WERI-Rb-1 (cell line): ENCODE results near the gene CGB2.
A peak's percentile ranks its signal among the peaks of the same experiment; 100 is the strongest.

ENCODE experiments used
- DNase-seq: peaks from one replicate; pipeline ENCODE4 v3.0.0-alpha.2; 2020
- H3K27ac ChIP-seq: fragments of 250-450 bp; sonication (Bioruptor Pico); 2 replicates; pipeline ENCODE4 v1.5.1; 2020; ENCODE audit warnings: mild to moderate bottlenecking, moderate library complexity
- H3K27me3 ChIP-seq: fragments of 250-450 bp; sonication (Bioruptor Pico); 2 replicates; pipeline ENCODE4 v1.5.1; 2021; ENCODE audit warnings: mild to moderate bottlenecking, low read depth, moderate library complexity; ENCODE audit not compliant: insufficient read depth, severe bottlenecking
- H3K36me3 ChIP-seq: fragments of 250-450 bp; sonication (Bioruptor Pico); 2 replicates; pipeline ENCODE4 v1.5.1; 2020; ENCODE audit warnings: mild to moderate bottlenecking, moderate library complexity
- H3K4me3 ChIP-seq: 2 replicates; pipeline ENCODE4 v1.5.1; 2011; ENCODE audit warnings: low read depth, mild to moderate bottlenecking, control low read depth, low read length
- H3K9me3 ChIP-seq: fragments of 250-450 bp; sonication (Bioruptor Pico); 2 replicates; pipeline ENCODE4 v1.5.1; 2021; ENCODE audit warnings: mild to moderate bottlenecking, moderate library complexity; ENCODE audit not compliant: severe bottlenecking
- TF ChIP-seq, protein P1 (sequence below): IDR thresholded peaks from 2 replicates; pipeline ENCODE4 v1.5.1; 2011; ENCODE audit warnings: low read depth, mild to moderate bottlenecking, control low read depth, inconsistent platforms, low read length

The CGB2 gene

DNA sequence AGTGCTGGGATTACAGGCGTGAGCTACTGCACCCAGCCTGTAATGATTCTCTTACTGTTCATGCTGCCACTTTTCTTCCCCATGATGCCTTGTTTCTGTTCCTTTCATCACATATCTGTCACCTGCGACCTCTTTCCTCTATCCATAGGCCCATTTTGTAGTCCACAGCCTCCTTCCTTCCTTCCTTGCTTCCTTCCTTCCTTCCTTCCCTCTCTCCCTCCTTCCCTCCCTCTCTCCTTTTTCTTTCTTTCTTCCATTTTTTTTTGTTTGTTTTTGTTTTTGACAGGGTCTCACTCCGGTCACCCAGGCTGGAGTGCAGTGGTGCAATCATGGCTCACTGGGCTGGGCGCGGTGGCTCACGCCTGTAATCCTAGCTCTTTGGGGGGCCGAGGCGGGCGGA is 42.8 kb upstream of the CGB2 start:
- TF ChIP-seq, protein P1, sequence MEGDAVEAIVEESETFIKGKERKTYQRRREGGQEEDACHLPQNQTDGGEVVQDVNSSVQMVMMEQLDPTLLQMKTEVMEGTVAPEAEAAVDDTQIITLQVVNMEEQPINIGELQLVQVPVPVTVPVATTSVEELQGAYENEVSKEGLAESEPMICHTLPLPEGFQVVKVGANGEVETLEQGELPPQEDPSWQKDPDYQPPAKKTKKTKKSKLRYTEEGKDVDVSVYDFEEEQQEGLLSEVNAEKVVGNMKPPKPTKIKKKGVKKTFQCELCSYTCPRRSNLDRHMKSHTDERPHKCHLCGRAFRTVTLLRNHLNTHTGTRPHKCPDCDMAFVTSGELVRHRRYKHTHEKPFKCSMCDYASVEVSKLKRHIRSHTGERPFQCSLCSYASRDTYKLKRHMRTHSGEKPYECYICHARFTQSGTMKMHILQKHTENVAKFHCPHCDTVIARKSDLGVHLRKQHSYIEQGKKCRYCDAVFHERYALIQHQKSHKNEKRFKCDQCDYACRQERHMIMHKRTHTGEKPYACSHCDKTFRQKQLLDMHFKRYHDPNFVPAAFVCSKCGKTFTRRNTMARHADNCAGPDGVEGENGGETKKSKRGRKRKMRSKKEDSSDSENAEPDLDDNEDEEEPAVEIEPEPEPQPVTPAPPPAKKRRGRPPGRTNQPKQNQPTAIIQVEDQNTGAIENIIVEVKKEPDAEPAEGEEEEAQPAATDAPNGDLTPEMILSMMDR: no peak
- Histone ChIP-seq H3K27me3 (no peaks in the 10 kb centered on the region), H3K27ac (no peak overlapping the region; the same call in 1 of the 2 replicates), H3K9me3 (no peaks in the 10 kb centered on the region), H3K4me3 (no peak overlapping the region), H3K36me3 (peaks cover 37% of the 10 kb centered on the region)
- DNase-seq: no peak

DNA sequence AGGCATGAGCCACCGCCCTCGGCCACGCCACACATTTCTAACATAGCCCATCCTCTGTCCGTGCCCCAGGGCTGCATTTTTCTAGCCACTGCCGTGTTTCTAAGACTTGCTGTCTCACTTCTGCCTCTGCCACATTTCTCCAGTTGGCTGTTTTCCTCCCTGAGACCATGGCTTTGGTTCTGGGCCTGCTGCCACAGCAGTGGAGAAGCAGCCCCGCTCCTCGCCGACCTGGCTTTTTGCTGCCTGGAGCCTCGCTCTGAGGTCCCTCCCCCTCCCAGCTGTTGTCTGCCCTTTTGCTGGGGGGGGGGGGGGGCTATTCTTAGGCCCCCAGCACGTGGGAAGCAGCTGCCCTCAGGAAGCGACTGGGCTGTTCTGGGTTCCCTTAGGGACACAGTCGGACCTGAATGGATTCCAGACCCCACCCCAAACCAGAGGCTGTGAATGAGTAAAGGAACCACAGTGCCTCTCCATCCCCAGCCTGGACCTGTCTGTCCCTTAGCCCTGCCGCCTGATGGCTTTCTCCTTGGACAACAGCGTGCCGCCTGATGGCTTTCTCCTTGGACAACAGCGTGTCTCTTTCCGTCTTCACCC is 41.9 kb upstream of the CGB2 start:
- Histone ChIP-seq H3K4me3 (no peak overlapping the region), H3K9me3 (no peaks in the 10 kb centered on the region), H3K36me3 (peaks cover 29% of the 10 kb centered on the region), H3K27me3 (no peaks in the 10 kb centered on the region), H3K27ac (peak overlapping the region; percentile 48)
- DNase-seq: peak; percentile 45
- TF ChIP-seq, protein P1: no peak

DNA sequence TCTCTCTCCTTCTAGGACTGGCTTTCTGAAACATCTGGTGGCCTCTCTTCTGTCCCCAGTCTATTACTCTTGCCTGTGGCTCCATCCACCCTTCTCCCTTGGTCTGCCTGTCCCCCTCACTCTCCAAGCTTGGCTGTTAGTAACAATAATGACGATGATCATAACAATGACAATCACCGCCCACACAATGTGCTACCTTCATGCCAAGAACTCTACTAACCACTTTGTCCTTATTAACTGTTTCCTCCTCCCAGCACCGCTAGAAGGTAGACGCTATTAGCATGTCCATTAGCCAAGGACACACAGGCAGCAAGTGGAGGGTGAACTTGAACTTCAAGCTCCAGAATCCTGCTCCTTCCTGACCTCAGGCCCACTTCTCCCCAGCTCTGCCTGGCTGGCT is 41.3 kb upstream of the CGB2 start:
- TF ChIP-seq, protein P1: no peak
- no peak for DNase-seq
- no peaks in the 10 kb centered on the region for H3K27me3 ChIP-seq
- peak overlapping the region; percentile 48 for H3K27ac ChIP-seq
- no peaks in the 10 kb centered on the region for H3K9me3 ChIP-seq
- no peak overlapping the region for H3K4me3 ChIP-seq
- H3K36me3 ChIP-seq: peaks cover 23% of the 10 kb centered on the region

- no peaks in the 10 kb centered on the region for H3K9me3 ChIP-seq
- no peaks in the 10 kb centered on the region for H3K27me3 ChIP-seq
- no peak overlapping the region for H3K4me3 ChIP-seq
- H3K36me3 ChIP-seq: peaks cover 20% of the 10 kb centered on the region
- peak overlapping the region; percentile 83; the same call in 1 of the 2 replicates for H3K27ac ChIP-seq
- no peak for DNase-seq
- TF ChIP-seq, protein P1: no peak
Observed at GRCh38 chr19:48991011-48991609, 40.6 kb upstream of the CGB2 start.

DNA sequence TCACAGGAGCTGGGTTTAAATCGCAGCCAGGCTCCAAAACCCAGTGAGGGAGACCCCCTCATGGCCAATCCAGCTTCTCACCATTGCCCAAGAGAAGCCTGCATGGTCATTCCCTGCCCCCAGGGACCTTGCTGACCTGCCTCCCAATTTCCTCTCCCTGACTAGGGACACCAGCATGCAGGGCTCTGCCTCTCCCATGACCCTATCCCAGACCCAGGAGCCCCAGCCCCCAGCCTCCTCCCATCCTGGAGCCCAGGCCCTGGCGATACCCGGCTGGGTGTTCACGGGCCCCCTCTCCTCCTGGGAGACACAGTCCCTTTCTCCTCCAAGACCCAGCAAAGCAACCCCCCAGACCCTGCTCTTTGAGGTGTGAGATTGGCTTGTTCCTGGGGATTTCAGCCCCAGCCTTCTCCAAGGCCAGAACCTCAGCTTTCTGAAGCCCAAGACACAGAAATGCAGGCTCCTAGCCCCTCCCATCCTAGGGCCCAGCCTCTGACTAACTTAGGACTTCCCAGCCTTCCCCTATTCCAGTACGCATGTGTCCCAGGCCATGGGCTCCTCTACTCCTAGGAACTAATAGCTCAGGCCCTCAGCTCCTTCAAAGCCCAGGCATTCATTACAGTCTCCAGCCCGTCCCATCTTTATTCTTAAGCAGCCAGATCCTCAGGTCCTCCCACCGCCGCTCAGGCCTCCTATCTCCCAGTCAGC is 39.7 kb upstream of the CGB2 start:
- TF ChIP-seq, protein P1: no peak
- H3K27ac ChIP-seq: peak overlapping the region; percentile 83
- DNase-seq: peak; percentile 47
- no peaks in the 10 kb centered on the region for H3K27me3 ChIP-seq
- peak overlapping the region; percentile 77 for H3K4me3 ChIP-seq
- peaks cover 20% of the 10 kb centered on the region for H3K36me3 ChIP-seq
- H3K9me3 ChIP-seq: no peaks in the 10 kb centered on the region
